NCI-H2196 treated with DMSO at 0.1 percent for 48 hours (cell line): ENCODE measurements around the gene CACYBP.
"Not testable (repeated sequence)": the region's sequence is repeated elsewhere in the genome, so short reads cannot be mapped to it uniquely, and the experiment has no call there.

Source experiments
- DNase-seq: peaks from one replicate; lab custom pipeline; 2025; ENCODE audit not compliant: unreplicated experiment; lab: John Stamatoyannopoulos, UW

The CACYBP gene

GRCh38 chr1:175005085-175005783 is 5.5 kb downstream of the CACYBP start:
- DNase-seq = no peak

DNA sequence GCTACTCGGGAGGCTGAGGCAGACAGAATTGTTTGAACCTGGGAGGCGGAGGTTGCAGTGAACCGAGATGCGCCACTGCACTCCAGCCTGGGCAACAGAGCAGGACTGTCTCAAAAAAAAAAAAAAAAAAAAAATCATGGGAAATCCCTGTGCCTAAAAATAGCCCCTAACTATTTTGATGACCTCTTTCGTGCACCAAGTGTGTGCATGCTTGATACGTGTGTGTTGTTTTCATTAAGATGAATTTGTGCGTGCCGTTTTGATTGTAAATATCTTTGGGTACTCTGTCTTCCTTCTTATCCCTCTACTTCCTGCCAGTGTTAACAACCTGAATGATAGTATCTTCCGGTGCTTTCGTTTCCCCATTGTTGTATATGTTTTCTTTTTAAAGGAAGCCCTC is 9.8 kb downstream of the CACYBP start:
- DNase-seq = no peak

- no peak for DNase-seq
Measured at GRCh38 chr1:175013445-175013844, 13.7 kb downstream of the CACYBP start.

GRCh38 chr1:175015243-175015642 is 15.5 kb downstream of the CACYBP start:
- DNase-seq = no peak

- DNase-seq = no peak
Measured at GRCh38 chr1:175019524-175019923, 19.8 kb downstream of the CACYBP start.

DNA sequence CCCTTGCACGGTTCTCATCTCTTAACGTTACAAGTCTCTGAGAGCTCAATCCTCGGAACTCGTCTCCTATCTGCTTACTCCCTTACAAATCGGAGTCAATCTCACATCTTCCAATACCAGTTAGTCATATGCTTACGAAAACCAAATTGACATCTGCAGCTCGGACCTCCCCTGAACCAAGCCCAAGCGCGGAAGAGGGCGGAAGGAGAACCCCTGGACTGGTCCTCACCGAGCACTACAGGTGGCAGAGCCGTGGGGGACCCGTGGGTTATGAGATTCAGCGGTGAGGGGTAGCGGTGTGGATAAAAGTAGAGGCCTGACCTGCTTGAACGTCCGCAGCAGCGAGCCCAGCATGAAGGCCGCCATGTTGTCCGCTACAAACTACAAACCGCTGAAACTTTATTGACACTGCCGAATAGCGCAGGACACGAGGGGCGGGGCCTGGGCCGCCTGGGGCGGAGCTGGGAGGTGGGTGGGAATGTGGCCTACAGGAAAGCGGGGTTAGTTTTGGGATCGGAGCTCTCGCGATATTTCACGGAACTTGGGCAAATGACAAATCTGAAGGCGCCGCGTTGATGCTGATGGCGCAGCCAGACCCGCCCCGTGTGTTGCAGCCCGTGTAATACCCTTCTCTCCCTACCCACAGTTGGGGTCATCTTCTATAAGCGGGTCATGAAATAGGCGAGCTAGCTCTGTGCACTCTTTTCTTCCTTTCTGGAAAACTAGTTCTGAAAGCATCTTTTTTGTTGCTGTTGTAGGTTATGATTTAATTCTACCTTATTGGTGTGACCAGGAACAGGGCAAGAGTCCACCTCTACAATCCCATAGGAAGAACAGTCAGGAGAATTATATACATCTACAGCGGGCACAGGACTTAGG is 23.5 kb downstream of the CACYBP start, which contains the start of gene MRPS14:
Gene MRPS14, minus strand, starts transcription at position 383 of the 879 bp plus-strand sequence. Its CDS starts 17 bp downstream, at position 366.
- peak; percentile 90 for DNase-seq

- DNase-seq = not testable (repeated sequence)
Measured at GRCh38 chr1:175023922-175024242, 24.1 kb downstream of the CACYBP start.

DNA sequence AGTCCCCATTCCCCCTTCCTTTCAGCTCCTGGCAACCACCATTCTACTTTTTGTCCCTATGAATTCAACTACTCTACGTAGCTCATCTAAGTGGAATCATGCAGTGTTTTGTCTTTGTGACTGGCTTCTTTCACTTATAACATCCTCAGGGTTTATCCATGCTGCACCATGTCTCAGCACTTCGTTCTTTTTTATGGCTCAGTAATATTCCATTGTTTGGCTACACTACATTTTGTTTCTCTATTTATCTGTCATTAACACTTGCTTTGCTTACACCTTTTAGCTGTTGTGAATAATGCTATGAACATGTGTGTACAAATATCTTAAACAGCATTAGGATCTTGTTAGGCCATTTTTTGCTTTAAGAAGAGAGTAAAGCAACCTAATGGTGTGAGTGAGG is 25.0 kb downstream of the CACYBP start:
- no peak for DNase-seq

GRCh38 chr1:175033953-175034352 is 34.2 kb downstream of the CACYBP start:
- DNase-seq = no peak

DNA sequence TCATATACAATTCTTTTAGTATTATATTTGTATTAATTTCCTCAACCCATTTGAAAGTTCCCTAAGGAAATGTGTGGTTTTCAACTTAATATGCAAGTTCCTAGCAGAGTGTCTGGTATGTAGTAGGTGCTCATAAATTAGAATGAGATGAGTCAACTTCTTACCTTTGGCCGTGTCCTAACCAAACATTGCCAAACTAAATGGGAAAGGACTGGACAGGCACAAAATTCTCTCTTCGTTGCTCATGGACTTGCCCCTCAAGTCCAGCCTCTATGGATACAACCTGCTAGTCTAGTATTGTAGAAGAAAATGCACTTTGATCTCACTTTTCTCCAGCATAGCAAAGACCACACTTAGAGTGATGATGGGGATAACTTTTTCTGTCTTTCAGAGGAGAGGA is 35.0 kb downstream of the CACYBP start:
- no peak for DNase-seq

GRCh38 chr1:175035865-175036264 is 36.1 kb downstream of the CACYBP start:
- DNase-seq = no peak

GRCh38 chr1:175036476-175036875 is 36.7 kb downstream of the CACYBP start:
- no peak for DNase-seq

- DNase-seq = no peak
Measured at GRCh38 chr1:175037416-175037815, 37.7 kb downstream of the CACYBP start.

GRCh38 chr1:175040324-175040879 is 40.7 kb downstream of the CACYBP start:
- no peak for DNase-seq

GRCh38 chr1:175042650-175043049 is 42.9 kb downstream of the CACYBP start:
- no peak for DNase-seq

- no peak for DNase-seq
Measured at GRCh38 chr1:175043824-175044223, 44.1 kb downstream of the CACYBP start.

GRCh38 chr1:175044591-175044990 is 44.8 kb downstream of the CACYBP start:
- not testable (repeated sequence) for DNase-seq

GRCh38 chr1:175045097-175045496 is 45.4 kb downstream of the CACYBP start:
- DNase-seq = no peak

- no peak for DNase-seq
Measured at GRCh38 chr1:175045519-175045918, 45.8 kb downstream of the CACYBP start.

- DNase-seq = no peak
Measured at GRCh38 chr1:175050992-175051391, 51.2 kb downstream of the CACYBP start.

DNA sequence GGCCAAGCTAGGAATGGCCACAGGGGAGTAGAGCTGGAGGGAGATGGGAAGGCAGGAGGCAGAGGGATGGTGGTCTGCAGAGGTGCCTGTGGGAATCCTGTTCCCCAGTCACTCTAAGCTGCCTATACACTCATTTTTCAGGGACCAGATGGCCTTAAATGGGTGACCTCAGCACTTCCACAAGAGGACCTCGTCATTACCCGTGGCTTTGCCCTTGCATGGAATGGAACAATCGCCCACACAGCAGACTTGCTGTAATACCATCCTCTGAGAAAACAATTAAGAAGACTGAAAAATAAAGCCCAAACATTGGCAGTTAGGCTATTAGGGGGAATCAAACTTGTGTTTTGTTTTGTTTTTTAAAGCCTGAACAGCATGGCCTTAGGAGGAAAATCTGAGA is 55.0 kb downstream of the CACYBP start:
- DNase-seq = no peak
